NCI-H1105 (cell line): ENCODE results near the gene RIN3.

ENCODE experiments used
- DNase-seq: peaks from one replicate; lab custom pipeline; 2025; lab: John Stamatoyannopoulos, UW

RIN3 gene

DNA sequence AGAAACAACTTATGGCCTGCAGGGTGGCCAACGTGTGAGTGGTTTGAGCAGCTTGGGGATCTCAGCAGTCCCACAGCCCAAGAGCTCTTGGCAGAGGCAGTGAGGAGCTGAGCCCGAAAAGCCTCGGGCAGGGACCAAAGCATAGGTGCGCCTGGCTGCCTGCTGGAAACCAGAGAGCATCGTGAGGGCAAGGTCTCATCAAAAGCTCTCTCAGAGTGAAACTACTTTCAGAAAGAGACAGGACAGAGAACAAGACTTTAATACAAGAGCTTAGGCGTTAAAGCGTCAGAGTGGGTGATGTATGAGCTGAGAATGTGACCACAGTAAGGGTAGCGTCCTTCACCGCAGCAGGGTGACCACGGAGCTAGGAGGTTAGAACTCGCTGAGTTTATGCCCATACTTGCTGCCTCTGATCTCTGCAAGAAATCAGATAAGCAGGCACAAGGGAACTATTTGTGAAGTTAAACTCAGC is 204.0 kb downstream of the RIN3 start:
- DNase-seq = no peak

DNA sequence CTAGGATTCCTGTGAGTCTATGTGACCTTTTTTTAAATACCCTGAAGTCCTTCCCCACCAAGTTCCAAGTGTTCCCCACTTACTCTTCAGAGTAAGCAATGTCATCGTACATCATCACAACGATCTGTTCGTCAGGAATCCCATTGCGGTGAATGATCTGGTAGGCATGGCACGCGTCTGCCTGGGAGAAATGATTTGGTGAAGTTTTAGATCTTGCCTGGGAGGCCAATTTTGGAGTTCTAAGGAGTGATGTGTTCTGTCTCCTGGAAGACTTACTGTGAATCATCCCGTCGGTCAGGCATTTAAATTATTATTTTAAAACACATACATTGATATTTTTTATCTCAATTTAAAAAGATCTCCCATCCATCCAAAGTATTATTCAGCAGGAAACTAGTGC is 205.1 kb downstream of the RIN3 start:
- no peak for DNase-seq

GRCh38 chr14:92719421-92719820 is 205.8 kb downstream of the RIN3 start:
- no peak for DNase-seq

DNA sequence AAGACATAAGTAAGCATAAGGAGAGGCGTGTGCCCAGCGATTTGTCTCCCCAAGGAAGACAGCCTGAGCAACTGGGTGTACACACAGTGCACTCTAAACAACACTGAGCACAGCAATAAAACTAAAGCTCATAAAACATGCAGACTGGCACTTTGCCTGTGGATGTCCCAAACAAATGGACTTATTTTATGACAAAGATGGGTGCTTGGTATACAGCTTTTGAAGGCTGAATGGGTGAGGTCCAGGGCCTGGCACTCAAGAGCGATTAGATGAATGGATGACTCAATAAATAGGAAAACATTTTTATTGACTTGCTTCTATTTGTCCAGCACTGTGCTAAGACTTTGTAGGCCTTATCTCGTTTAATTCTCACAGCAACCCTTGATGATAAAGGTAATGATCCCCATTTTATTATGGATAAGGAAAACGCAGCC is 206.3 kb downstream of the RIN3 start:
- DNase-seq = no peak

- no peak for DNase-seq
Observed at GRCh38 chr14:92724516-92725340, 211.1 kb downstream of the RIN3 start.

- no peak for DNase-seq
Observed at GRCh38 chr14:92726135-92726932, 212.8 kb downstream of the RIN3 start.

GRCh38 chr14:92726933-92727262 is 213.3 kb downstream of the RIN3 start:
- DNase-seq = no peak

GRCh38 chr14:92728759-92729364 is 215.3 kb downstream of the RIN3 start:
- DNase-seq = peak; percentile 11

DNA sequence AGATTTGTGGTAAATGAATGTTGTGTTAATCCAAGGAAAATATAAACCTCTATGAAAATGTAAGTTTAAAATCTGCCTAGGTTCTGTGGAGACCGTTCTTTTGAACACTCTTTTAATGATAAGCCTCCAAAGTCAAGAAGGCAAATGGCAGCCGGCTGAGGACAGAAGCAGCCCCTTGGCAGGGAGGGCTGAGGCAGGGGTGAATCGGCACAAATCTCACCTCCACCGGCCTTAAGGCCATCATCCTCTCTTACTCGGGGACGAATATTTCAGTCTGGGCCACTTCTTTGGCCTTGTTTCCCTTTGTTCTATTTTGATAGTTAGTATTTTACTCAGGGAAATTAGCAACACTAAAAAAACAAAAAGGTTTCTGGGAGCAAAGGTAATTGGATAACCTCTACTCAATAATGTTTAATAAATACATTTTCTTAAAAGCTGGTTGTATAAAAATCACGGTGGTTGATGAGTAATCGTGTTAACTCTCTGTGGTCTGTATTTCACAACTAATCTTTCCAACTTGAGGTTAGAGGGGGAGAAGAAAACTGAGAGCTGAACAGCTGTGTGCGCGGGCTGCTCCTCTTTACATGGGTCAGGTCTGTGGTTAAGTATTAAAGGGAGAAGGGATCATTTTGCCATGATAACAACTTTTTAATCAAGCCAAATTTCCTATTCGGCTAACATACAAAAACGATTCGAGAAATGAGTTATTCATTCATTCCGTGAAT is 216.2 kb downstream of the RIN3 start:
- no peak for DNase-seq

DNA sequence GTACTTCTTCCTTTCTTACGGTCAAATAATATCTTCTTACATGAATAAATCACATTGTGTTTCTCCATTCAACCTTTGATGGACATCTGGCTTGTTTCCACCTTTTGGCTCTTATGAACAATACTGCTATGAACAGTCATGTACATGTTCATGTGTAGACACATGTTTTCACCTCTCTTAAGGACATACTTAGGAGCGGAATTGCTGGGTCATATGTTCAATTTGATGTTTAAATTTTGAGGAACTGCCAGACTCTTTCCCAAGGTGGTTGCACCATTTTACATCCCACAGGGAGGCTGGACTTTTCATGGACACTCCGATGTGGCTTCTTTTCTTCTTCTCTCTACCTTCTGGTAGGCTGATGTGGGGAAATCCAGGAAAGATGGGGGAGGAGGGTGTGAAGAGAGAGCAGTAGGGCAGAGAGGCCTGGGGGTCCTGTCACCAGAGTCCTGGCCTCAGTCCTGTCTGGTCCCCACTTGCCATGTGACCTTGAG is 218.1 kb downstream of the RIN3 start:
- no peak for DNase-seq

DNA sequence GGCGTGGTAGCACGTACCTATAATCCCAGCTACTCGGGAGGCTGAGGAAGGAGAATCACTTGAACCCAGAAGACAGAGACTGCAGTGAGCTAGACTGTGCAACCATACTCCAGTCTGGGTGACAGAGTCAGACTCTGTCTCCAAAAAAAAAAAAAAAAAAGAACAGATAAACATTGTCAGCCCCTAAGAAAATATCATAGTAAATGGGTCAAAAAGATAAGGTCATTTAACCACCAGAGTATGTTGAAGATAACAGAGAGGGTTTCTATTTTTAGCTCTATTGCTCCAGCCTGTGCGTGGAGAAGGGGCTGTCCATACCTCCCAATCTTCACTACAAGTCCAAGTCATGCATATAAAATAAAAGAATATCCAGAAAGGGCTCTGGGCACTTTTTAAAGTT is 219.4 kb downstream of the RIN3 start:
- DNase-seq = no peak

GRCh38 chr14:92734618-92735017 is 221.0 kb downstream of the RIN3 start:
- DNase-seq = no peak

- DNase-seq = no peak
Observed at GRCh38 chr14:92735344-92735743, 221.8 kb downstream of the RIN3 start.

- no peak for DNase-seq
Observed at GRCh38 chr14:92737206-92737605, 223.6 kb downstream of the RIN3 start.

DNA sequence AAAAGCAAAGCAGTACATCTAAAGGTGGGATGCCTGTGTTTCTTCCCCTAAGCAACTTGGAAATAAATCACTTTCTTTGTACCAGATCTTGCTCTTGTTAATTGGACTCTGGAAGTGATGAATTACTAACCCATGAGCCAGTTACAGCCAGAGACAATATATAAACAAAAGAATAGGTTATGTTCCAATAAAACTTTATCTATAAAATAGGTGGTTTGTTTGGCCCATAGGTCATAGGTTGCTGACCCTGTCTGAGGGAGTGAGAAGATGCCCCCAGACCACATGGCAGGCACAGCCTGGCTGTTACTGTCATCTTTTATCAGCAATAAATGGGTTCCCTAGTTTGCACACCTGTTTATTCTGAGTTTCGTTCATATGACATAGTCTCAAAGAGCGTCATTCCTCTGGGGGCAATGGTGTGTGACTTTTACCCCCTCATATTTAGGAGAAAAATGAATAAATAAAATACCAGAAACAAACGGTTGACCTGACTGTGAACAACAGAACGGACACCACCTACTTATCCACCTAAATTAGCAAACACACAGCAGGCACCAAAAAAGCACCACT is 224.1 kb downstream of the RIN3 start:
- no peak for DNase-seq
